ENCODE results near the gene OR8B2.
"Not testable (repeated sequence)": the region's sequence is repeated elsewhere in the genome, so short reads cannot be mapped to it uniquely, and the experiment has no call there.

The OR8B2 gene

GRCh38 chr11:124384399-124384798 is at the start of gene OR8B2:
Gene OR8B2 (minus strand): TSS chr11:124384499. CDS start chr11:124383343, 1,156 bp downstream.
- DNase-seq (ENCODE audit: low read depth in 4 of 4, low spot score in 1 of 4): no peak

GRCh38 chr11:124429599-124429998 is 45.3 kb upstream of the OR8B2 start:
- DNase-seq (ENCODE audit: low read depth in 4 of 4, low spot score in 1 of 4): no peak

GRCh38 chr11:124424384-124424921 is 40.2 kb upstream of the OR8B2 start, which contains the start of gene OR8B4:
Gene OR8B4 (minus strand): TSS chr11:124424871. CDS start chr11:124424871, 0 bp downstream.
- no peak for DNase-seq (ENCODE audit: low read depth in 4 of 4, low spot score in 1 of 4)

GRCh38 chr11:124421043-124421442 is 36.7 kb upstream of the OR8B2 start:
- DNase-seq (ENCODE audit: low read depth in 4 of 4, low spot score in 1 of 4): no peak

- no peak for DNase-seq (ENCODE audit: low read depth in 4 of 4, low spot score in 1 of 4)
These were observed 31.1 kb upstream of the OR8B2 start for GRCh38 chr11:124415356-124415923.

GRCh38 chr11:124409906-124410305 is 25.6 kb upstream of the OR8B2 start:
- DNase-seq (ENCODE audit: low read depth in 4 of 4, low spot score in 1 of 4): no peak

GRCh38 chr11:124405581-124405980 is 21.3 kb upstream of the OR8B2 start:
- DNase-seq (ENCODE audit: low read depth in 4 of 4, low spot score in 1 of 4): no peak

- DNase-seq (ENCODE audit: low read depth in 4 of 4, low spot score in 1 of 4): not testable (repeated sequence)
These were observed 18.9 kb upstream of the OR8B2 start for GRCh38 chr11:124403186-124403585.

- peak in 3 of 4 experiments; percentile 12 to 36 (median 20) for DNase-seq (ENCODE audit: low read depth in 4 of 4, low spot score in 1 of 4)
These were observed 18.1 kb upstream of the OR8B2 start for GRCh38 chr11:124402326-124402922.

GRCh38 chr11:124398924-124399323 is 14.6 kb upstream of the OR8B2 start, which contains the start of gene OR8B3:
Gene OR8B3 (minus strand): TSS chr11:124399024. CDS start chr11:124397351, 1,673 bp downstream.
- no peak for DNase-seq (ENCODE audit: low read depth in 4 of 4, low spot score in 1 of 4)

- not testable (repeated sequence) for DNase-seq (ENCODE audit: low read depth in 4 of 4, low spot score in 1 of 4)
These were observed 12.5 kb upstream of the OR8B2 start for GRCh38 chr11:124396847-124397246.

- DNase-seq (ENCODE audit: low read depth in 4 of 4, low spot score in 1 of 4): no peak
These were observed 10.1 kb upstream of the OR8B2 start for GRCh38 chr11:124394408-124394807.

- DNase-seq (ENCODE audit: low read depth in 4 of 4, low spot score in 1 of 4): not testable (repeated sequence)
These were observed 1.4 kb downstream of the OR8B2 start for GRCh38 chr11:124382857-124383256.

- DNase-seq (ENCODE audit: low read depth in 4 of 4, low spot score in 1 of 4): no peak
These were observed 3.7 kb downstream of the OR8B2 start for GRCh38 chr11:124380585-124380984.

GRCh38 chr11:124376280-124376679 is 8.0 kb downstream of the OR8B2 start:
- no peak for DNase-seq (ENCODE audit: low read depth in 4 of 4, low spot score in 1 of 4)

GRCh38 chr11:124359566-124359965 is 24.7 kb downstream of the OR8B2 start:
- no peak for DNase-seq (ENCODE audit: low read depth in 4 of 4, low spot score in 1 of 4)

- DNase-seq (ENCODE audit: low read depth in 4 of 4, low spot score in 1 of 4): no peak
These were observed 37.9 kb downstream of the OR8B2 start for GRCh38 chr11:124346311-124346955.

- no peak for DNase-seq (ENCODE audit: low read depth in 4 of 4, low spot score in 1 of 4)
These were observed 40.0 kb downstream of the OR8B2 start for GRCh38 chr11:124344346-124344745.

- DNase-seq (ENCODE audit: low read depth in 4 of 4, low spot score in 1 of 4): no peak
These were observed 44.2 kb downstream of the OR8B2 start for GRCh38 chr11:124340142-124340447.

- no peak for DNase-seq (ENCODE audit: low read depth in 4 of 4, low spot score in 1 of 4)
These were observed 44.7 kb downstream of the OR8B2 start for GRCh38 chr11:124339396-124340141.
